ENCODE measurements around the gene STRIP2. TPM values are rescaled to one million over a fixed set of nuclear protein-coding genes. Genes with fewer than 3 reads are reported as not detected.

Gene STRIP2
- total and polyA plus RNA-seq, 2 of the 13 experiments (the other 11 are each of a cell fraction or from before 2014, with no cell fraction given) = 3.9 to 8.2 TPM

- FAIRE-seq (no peak), ATAC-seq (no peak), DNase-seq (ENCODE audit: low spot score) (no peak)
- WGBS (ENCODE audit: low lambda C conversion rate) = 99% methylated on average over 4 of the region's 4 CpGs
- in situ Hi-C loops (cut with HindIII; ENCODE audit: extremely low pct_ligation_motif_present, low pct_unique_long_range_greater_than_20kb) (no loop called here), intact Hi-C loops (cut with micrococcal nuclease; ENCODE audit: unreplicated experiment) (no loop called here)
- no TSS peak for BruUV-seq (replicated peaks)
- ChIA-PET POLR2A (interaction anchor here (1.6 kb wide), 1 partner anchor 12 kb away, joined by 4 read pairs; the partner anchor contains the start of gene STRIP2), CTCF (ENCODE audit: low intra/inter-chr PET ratio, low total read pairs) (no interaction called here)
- no peaks in the 10 kb centered on the region for H3K4me1 ChIP-seq (ENCODE audit: insufficient read depth, low read length)
- H3K9me3 ChIP-seq (ENCODE audit: low read length) = no peaks in the 10 kb centered on the region
- H3K79me2 ChIP-seq (ENCODE audit: insufficient read depth, low read length) = no peaks in the 10 kb centered on the region
- H3K36me3 ChIP-seq (replicated peaks in 1 of 2; ENCODE audit: control insufficient read depth in 1 of 2, insufficient read depth in 2 of 2, low read length in 2 of 2) = 0 out of 5 replicates have a peak, but pooled peaks cover 3 to 4% of the 10 kb centered on the region in 2 experiments
- no peak overlapping the region for H3K4me3 ChIP-seq (replicated peaks in 1 of 3; ENCODE audit: insufficient read depth in 1 of 3, low read depth in 2 of 3, low read length in 3 of 3)
- H3K27me3 ChIP-seq (ENCODE audit: control insufficient read depth in 1 of 2, insufficient read depth in 2 of 2, low read length in 2 of 2) = no peaks in the 10 kb centered on the region
- no peak overlapping the region for H3K9ac ChIP-seq (ENCODE audit: insufficient read depth, low read depth, low read length)
- H4K20me1 ChIP-seq (ENCODE audit: insufficient read depth, low read length) = no peaks in the 10 kb centered on the region
- no peak overlapping the region for H3K27ac ChIP-seq (ENCODE audit: extremely low read length, insufficient read depth, low read length)
- H3K4me2 ChIP-seq (ENCODE audit: low read depth, low read length) = no peak overlapping the region
- H2AFZ ChIP-seq (ENCODE audit: low read length) = no peak overlapping the region
- TF ChIP-seq CCAR2 (optimal IDR thresholded peaks at IDR 0.05; ENCODE audit: low read depth, low read length) = no peak
- TF ChIP-seq ZNF709 (CRISPR knock-in tag; IDR thresholded peaks at IDR 0.05) = no peak
- TF ChIP-seq ZNF563 (CRISPR knock-in tag; IDR thresholded peaks at IDR 0.05) = no peak
- TF ChIP-seq ZNF414 (CRISPR knock-in tag; IDR thresholded peaks at IDR 0.05) = no peak
- no peak for TF ChIP-seq NCOA2 (CRISPR knock-in tag; IDR thresholded peaks at IDR 0.05)
- no peak for TF ChIP-seq RCOR2 (CRISPR knock-in tag; IDR thresholded peaks at IDR 0.05)
- no peak for TF ChIP-seq KIAA2018 (CRISPR knock-in tag; IDR thresholded peaks at IDR 0.05; ENCODE audit: borderline replicate concordance)
- TF ChIP-seq TBX3 (IDR thresholded peaks at IDR 0.05; ENCODE audit: borderline replicate concordance) = no peak
- TF ChIP-seq ZNF629 (CRISPR knock-in tag; conservative IDR thresholded peaks at IDR 0.05) = no peak
- no peak for TF ChIP-seq ZSCAN30 (CRISPR knock-in tag; IDR thresholded peaks at IDR 0.05)
- TF ChIP-seq DMTF1 (CRISPR knock-in tag; IDR thresholded peaks at IDR 0.05) = no peak
- no peak for TF ChIP-seq ZBTB20 (CRISPR knock-in tag; IDR thresholded peaks at IDR 0.05; ENCODE audit: borderline replicate concordance, low read depth)
- no peak for TF ChIP-seq ZFP36L2 (CRISPR knock-in tag; IDR thresholded peaks at IDR 0.05)
Measured at GRCh38 chr7:129422727-129423126, 11.5 kb upstream of the STRIP2 start.
